Heart left ventricle (tissue), 13 donors: ENCODE data around the gene CYBA.

Experiments
- CTCF ChIP-seq, 12 donors: fragments of 200-600 bp; sonication (generic) in 4 of 12; IDR thresholded peaks; one replicate each; pipeline versions ENCODE4 v1.5.0 to v1.8.0; 2018 to 2022; ENCODE audit warnings: antibody characterized with exemption in 12 of 12, mild to moderate bottlenecking in 5 of 12
- POLR2A ChIP-seq, 2 donors: fragments of 450-650 bp; IDR thresholded peaks; one replicate each; pipeline ENCODE4 v1.6.1; 2017; ENCODE audit warnings: antibody characterized with exemption in 2 of 2, mild to moderate bottlenecking in 2 of 2, moderate library complexity in 2 of 2
- donor health status: ischemic (EF 13 %, LVEDD 7.1; RV severe dilation, severe dysfunction).
- donor health status: DM: no; HTN: yes; CAD: no.
- donor health status: DM: no; HTN: no; CAD: no.
- donor health status: ischemic (EF 25% LVEDD 6.9; RV normal size, moderate dysfunction).
- donor health status: ischemic (EF 25% LVEDD 5.7; RV mildly dilated, moderate dysfunction).
- donor health status: ischemic (EF 35%, LVEDD 5.7; RV mildly dilated, moderate dysfunction).
- donor health status: nonischemic (EF 11% LVEDD 7.7; RV severe dilation, severe dysfunction).
- donor health status: DM: yes; HTN: yes; CAD: no.
- donor health status: PGD.
- donor health status: ischemic (EF 29% LVEDD 5.4; RV normal size, mild dysfunction).
- donor health status: nonischemic (EF 23%, LVEDD 6.1; RV moderate dilation, normal function).

- no peak for TF ChIP-seq CTCF (IDR thresholded peaks at IDR 0.05)
- no peak for TF ChIP-seq POLR2A (IDR thresholded peaks at IDR 0.05)
Measured at GRCh38 chr16:88624977-88625576, 25.8 kb downstream of the CYBA start.
